Esophagus muscularis mucosa (tissue), 4 donors: ENCODE data around the gene AK3.

Experiments
- EP300 ChIP-seq: sonication (generic); formaldehyde crosslinking; IDR thresholded peaks from one replicate; pipeline ENCODE4 v1.6.1; 2017; ENCODE audit warnings: antibody characterized with exemption
- POLR2AphosphoS5 ChIP-seq, 2 donors: sonication (generic); formaldehyde crosslinking; IDR thresholded peaks; one replicate each; pipeline ENCODE4 v1.6.1; 2017; ENCODE audit warnings: antibody characterized with exemption in 2 of 2
- TF ChIP-seq, protein P1 (sequence below), 3 experiments: fragments of 200-600 bp in 2 of 3; fragments of 450-650 bp in 1 of 3; sonication (generic) in 2 of 3; IDR thresholded peaks; one replicate each; pipeline ENCODE4 v1.5.1; 2017 to 2019; ENCODE audit warnings: antibody characterized with exemption in 3 of 3, mild to moderate bottlenecking in 2 of 3, moderate library complexity in 1 of 3

GRCh38 chr9:4717815-4718214, 23.2 kb downstream of the AK3 start:
- TF ChIP-seq, protein P1, sequence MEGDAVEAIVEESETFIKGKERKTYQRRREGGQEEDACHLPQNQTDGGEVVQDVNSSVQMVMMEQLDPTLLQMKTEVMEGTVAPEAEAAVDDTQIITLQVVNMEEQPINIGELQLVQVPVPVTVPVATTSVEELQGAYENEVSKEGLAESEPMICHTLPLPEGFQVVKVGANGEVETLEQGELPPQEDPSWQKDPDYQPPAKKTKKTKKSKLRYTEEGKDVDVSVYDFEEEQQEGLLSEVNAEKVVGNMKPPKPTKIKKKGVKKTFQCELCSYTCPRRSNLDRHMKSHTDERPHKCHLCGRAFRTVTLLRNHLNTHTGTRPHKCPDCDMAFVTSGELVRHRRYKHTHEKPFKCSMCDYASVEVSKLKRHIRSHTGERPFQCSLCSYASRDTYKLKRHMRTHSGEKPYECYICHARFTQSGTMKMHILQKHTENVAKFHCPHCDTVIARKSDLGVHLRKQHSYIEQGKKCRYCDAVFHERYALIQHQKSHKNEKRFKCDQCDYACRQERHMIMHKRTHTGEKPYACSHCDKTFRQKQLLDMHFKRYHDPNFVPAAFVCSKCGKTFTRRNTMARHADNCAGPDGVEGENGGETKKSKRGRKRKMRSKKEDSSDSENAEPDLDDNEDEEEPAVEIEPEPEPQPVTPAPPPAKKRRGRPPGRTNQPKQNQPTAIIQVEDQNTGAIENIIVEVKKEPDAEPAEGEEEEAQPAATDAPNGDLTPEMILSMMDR (IDR thresholded peaks at IDR 0.05): no peak
- no peak for TF ChIP-seq EP300
- TF ChIP-seq POLR2AphosphoS5 (IDR thresholded peaks at IDR 0.05): no peak
